Fibroblast of lung (primary cell): ENCODE data around the gene SPDYE18.
"Not testable (repeated sequence)": the region's sequence is repeated elsewhere in the genome, so short reads cannot be mapped to it uniquely, and the experiment has no call there.

Experiments
- EZH2 ChIP-seq: IDR thresholded peaks from 2 replicates; pipeline ENCODE4 v1.5.1; 2012; ENCODE audit warnings: low read length, control low read depth, mild to moderate bottlenecking; ENCODE audit errors: missing control alignments
- TF ChIP-seq, protein P1 (sequence below), 2 donors: IDR thresholded peaks in 1 of 2; conservative IDR thresholded peaks in 1 of 2; 1 replicate in 1 of 2; 2 replicates in 1 of 2; pipeline ENCODE4 v1.5.1; 2011 to 2012; ENCODE audit warnings: low read length in 2 of 2, control low read depth in 1 of 2, inconsistent platforms in 1 of 2, low read depth in 1 of 2, mild to moderate bottlenecking in 1 of 2

DNA sequence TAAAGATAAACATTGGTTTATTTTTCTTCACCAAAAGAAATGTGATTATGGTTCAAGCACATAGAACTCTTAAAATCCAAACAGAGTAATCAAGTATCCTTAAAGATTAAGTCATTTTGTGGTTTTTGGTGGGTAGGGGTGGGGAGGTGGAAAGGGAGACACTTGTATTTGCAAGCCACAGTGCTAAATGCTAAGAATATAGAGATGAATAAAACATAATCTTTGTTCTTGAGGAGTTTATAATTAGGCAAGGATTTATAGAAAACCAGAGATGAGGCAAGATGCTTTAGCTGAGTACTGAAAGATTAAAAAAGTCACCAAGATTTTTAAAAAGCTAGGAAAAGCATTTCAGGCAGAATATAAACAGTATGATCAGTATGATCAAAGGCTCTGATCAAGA, 40.3 kb upstream of the SPDYE18 start:
- TF ChIP-seq, protein P1, sequence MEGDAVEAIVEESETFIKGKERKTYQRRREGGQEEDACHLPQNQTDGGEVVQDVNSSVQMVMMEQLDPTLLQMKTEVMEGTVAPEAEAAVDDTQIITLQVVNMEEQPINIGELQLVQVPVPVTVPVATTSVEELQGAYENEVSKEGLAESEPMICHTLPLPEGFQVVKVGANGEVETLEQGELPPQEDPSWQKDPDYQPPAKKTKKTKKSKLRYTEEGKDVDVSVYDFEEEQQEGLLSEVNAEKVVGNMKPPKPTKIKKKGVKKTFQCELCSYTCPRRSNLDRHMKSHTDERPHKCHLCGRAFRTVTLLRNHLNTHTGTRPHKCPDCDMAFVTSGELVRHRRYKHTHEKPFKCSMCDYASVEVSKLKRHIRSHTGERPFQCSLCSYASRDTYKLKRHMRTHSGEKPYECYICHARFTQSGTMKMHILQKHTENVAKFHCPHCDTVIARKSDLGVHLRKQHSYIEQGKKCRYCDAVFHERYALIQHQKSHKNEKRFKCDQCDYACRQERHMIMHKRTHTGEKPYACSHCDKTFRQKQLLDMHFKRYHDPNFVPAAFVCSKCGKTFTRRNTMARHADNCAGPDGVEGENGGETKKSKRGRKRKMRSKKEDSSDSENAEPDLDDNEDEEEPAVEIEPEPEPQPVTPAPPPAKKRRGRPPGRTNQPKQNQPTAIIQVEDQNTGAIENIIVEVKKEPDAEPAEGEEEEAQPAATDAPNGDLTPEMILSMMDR (conservative IDR thresholded peaks at IDR 0.05 in 1 of 2, IDR thresholded peaks at IDR 0.05 in 1 of 2; ENCODE audit: low read depth in 1 of 2, low read length in 2 of 2), result not testable (repeated sequence)
- not testable (repeated sequence) for TF ChIP-seq EZH2
